Stimulated activated CD8-positive, alpha-beta memory T cell treated with anti-CD3 and anti-CD28 coated beads, Interleukin-2, amount 100 ng/mL, for 1 hour (primary cell): ENCODE data around the gene IRF1.

Experiments
- DNase-seq, 2 donors: peaks; one replicate each; pipeline ENCODE4 v3.0.0-alpha.2; 2020; ENCODE audit warnings: low read depth in 2 of 2

Gene IRF1

DNA sequence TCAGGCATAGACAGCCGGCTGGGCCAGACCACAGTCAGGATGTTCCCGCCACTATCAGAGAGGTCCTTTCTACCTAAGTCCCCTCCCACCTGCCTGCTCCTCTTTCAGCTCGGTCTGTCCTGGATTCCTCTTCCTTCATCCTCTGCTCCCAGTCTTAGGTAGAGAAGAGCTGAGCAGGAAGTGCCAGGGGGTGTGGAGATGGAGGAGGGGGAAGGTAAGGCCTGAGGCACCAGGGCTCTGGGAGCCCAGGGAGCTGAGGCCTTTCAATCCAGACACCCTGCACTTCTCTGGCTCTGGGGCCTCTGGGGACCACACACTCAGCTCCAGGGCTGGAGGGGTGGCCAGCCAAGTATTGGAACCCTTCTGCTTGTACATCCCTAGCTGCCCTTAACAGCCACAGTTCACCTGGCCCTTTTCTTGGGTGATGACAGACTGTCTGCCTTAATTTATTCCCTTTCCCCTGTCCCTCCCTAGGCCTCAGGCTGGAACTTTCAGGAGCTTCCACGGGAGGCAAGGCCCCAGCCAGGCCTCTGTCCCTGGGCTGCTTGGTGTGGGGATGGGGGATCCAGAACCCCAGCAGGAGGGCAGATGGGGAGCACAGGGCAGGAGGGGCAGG lies 15.6 kb downstream of the IRF1 start:
- no peak for DNase-seq

DNA sequence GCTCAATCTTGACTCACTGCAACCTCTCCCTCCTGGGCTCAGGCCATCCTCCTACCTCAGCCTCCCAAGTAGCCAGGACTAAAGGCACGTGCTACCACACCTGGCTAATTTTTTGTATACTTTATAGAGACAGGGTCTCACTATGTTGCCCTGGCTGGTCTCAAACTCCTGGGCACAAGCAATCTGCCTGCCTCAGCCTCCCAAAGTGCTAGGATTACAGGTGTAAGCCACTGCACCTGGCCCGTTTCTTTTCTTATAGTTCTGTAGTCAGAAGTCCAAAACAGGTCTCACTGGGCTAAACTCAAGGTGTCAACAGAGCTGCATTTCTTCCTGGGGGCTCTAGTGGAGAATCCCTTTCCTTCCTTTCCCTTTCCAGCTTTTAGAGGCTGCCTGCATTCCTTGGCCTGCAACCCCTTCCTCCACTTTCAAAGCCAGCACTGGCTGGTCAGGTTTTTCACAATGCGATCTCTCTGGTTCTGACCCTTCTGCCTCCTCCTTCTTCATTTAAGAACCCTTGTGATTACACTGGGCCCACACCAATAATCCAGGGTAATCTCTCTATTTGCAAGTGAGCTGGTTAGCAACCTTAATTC lies 16.3 kb downstream of the IRF1 start:
- DNase-seq = no peak

DNA sequence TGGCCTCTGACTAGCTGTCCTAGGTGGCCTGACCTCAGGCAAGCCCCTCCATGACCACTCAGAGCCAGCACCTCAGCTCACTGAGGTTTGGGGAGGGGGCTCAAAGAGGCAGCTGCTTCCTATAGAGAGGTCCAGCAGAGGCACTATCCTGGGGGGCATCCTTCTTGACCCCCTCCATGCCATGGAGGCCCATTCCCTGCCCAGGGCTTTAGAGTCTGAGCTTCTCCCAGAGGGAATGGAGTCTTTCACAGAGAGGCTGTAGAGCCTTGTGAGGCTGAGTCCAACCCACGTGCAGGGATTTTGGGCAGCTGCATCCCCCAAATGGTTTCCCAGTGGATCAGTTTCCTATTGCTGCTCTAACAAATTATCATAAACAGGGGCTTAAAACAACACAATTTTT lies 16.9 kb downstream of the IRF1 start:
- no peak for DNase-seq

DNA sequence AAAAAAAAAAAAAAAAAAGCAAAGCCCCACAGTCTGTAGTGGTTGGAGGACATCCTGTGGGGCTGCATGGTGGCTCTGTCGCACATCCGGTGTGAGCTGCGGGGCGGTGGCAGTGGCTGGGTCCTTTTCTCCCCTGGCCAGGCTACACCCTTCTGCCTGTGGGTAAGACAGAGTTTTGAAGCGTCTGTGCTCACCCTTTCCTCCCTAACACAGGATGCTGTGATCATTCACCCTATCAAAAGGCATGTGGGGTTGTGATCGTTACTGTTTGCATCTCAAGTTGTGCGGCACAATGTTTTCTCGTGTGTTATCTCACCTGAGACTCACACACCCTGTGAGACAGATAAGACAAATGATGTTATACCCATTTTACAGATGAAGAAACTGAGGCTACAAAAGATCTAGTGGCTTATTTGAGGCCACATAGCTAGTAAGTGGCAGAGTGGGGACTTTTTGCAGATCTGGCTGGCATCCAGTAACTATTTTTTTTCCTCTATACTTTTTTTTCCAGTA lies 17.5 kb downstream of the IRF1 start:
- peak; percentile 67 to 70 for DNase-seq

DNA sequence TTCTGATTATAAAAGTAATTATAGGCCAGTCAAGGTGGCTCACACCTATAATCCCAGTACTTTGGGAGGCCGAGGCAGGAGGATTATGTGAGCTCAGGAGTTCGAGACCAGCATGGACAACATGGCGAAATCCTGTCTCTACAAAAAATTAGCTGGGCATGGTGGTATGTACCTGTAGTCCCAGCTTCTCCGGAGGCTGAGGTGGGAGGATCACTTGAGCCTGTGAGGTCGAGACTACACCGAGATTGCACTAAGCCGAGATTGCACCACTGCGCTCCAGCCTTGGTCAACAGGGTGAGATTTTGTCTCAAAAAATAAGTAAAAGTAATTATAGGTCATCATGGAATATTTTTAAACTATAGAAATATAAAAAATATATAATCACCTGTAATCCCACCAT lies 18.1 kb downstream of the IRF1 start:
- DNase-seq = no peak

DNA sequence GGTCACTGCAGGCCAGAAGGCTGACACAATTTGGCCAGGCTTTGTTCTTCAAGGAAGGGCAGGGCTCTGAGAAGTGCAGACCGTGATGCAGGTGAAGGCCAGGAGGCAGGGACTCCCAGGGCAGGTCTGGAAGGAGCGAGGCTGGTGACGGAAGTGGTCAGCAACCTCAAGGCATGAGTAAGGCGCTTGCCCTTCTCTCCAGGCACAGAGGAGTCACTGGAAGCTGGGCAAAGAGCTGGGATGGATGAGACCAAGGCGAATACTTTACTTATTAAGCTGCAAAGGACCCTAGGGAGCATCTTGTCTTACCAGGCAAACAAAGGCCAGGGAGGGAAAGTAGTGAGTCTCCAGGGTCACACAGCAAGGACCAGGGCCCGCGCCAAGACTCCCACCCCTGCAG lies 18.6 kb downstream of the IRF1 start:
- DNase-seq = no peak

DNA sequence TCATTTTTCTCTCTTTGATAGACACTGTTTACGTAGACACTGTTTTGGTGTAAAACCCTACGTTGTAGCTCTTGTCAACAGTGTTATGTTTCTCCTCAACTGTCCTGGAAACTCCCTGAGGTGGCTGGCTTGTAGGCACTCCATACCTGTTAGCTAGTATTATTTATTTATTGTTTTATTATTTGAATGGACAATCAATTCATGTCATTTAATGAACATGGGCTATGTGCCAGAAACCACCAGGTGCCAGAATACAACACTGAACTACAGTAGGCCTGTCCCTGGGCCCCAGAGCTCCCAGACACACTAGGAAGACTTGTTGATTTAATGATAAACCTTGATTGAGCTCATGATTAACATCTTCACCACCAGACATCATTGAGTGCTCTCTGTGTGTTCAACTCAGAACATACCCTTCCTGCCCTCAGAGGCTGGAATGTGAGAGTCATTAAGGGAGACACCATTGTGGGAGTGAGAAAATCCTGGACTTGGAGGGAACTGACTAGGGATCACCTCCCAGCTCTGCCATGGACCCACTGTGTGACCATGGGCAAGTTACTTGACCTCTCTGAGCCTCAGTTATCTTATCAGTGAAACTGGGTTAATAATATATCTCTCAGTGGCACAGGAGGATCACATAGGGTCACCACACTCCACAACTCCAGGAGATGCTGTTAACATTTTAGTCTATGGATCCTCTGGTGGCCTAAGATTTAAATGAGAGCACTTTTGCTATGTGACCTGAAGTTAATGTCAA lies 19.2 kb downstream of the IRF1 start:
- no peak for DNase-seq

DNA sequence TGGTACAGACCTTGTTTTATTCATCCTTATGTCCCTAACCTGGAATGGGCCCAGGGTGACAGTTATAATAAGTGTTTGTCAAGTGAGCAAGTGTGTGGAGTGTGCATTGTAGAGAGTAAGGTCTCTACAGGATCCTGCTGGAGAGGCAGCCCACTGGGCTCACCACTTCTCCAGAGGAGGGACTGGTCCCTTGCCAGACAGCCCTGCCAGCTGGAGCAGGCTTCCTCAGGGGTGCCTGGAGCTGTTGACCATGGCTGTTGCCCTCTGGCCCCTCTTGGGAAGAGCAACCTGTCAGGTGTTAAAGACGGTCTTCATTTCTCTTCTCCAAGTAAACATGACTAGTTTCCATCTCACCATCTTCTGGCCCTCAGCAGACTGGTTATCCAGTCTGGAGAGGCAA lies 20.0 kb downstream of the IRF1 start:
- no peak for DNase-seq

DNA sequence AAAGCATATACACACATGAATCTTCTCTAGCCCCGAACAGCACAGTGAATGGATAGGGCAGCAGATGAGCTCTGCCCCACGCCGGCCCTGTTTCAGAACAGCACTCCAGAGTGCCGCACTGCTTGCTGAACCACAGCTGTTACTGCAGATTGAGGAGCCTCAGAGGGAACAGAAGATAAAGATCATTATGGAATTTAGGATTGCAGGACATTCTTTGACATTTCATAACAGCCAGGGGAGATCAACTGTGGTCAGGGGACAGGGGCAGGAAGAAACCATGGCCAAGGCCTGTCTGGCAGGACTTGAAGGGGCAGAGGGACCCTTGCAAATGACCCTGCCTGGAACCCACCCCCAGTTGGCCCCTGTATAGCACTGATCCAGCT lies 20.6 kb downstream of the IRF1 start:
- no peak for DNase-seq

DNA sequence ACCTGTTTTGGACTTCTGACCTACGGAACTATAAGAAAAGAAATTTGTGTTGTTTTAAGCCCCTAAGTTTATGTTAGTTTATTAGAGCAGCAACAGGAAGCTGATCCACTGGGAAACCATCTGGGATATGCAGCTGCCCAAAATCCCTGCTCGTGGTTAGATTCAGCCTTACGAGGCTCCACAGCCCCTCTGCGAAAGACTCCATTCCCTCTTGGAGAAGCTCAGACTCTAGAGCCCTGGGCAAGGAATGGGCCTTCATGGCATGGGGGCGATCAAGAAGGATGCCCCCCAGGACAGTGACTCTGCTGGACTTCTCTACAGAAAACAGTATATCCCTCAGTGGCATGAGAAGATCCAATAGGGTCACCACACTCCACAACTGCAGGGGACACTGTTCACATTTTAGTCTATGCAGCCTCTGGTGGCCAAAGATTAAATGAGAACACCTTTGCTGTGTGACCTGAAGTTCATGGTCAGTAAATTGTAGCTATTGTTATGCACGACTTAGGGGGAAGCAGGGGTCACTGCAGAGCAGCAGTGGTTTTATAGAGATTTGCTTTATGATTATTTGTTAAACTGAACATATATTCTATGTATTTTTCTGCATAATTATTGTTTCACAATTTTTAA lies 21.1 kb downstream of the IRF1 start:
- no peak for DNase-seq

DNA sequence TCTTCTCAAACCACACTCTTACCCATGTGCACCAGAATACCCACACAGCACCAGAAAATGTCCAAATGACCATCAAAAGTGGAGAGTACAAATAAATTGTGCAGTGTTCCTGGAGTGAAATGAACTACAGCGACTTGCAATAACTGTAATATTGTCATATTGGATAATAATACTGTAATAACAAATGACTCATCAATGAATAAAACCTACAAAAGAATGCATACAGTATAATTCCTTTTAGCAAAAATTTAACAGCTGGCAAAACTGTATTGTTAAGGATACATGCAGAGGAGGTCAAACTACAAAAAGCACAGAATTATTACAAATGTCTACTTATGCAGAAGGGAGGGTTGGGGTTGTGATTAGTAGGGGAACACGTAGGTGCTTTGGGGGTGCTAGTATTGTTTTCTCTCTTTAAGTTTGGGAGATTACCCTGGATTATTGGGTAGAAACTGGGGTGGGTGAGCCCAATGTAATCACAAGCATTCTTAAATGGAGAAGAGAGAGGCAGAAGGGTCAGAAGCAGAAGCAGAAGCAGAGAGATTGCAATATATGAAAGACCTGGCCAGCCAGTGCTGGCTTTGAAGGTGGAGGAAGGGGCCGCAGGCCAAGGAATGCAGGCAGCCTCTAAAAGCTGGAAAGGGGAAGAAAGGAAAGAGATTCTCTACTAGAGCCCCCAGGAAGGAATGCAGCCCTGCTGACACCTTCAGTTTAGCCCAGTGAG lies 21.8 kb downstream of the IRF1 start:
- DNase-seq = no peak

DNA sequence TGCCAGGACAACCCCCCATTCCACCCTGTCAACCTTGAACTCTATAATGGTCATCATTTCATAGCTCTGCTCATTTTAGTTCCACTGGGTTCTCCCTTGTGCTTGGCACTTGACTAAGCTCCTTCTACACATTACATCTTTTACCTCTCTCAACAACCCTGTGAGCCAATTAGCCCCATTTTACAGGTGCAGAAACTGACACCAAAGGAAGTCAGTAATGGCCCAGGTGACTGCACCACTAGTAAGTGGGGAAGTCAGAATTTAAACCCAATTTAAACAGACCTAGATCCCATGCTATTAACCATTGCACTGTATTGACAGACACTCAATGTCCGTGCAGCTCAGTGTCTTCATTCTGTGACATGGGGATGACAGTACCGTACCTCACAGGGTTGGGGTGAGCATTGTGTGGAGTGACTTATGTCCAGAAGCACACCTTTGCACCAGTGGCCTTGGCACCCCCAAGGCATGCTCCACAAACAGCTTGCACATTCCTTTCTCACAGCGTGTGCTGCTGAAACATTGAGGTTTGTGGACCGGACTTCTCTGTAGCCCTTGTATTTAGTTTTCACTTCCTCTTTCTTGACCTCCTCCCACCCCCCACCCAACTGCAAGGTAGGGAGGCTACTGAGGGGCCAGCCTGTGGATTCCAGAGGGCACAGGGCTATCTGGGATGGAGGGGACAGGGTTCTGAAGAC lies 23.1 kb downstream of the IRF1 start:
- DNase-seq = no peak

DNA sequence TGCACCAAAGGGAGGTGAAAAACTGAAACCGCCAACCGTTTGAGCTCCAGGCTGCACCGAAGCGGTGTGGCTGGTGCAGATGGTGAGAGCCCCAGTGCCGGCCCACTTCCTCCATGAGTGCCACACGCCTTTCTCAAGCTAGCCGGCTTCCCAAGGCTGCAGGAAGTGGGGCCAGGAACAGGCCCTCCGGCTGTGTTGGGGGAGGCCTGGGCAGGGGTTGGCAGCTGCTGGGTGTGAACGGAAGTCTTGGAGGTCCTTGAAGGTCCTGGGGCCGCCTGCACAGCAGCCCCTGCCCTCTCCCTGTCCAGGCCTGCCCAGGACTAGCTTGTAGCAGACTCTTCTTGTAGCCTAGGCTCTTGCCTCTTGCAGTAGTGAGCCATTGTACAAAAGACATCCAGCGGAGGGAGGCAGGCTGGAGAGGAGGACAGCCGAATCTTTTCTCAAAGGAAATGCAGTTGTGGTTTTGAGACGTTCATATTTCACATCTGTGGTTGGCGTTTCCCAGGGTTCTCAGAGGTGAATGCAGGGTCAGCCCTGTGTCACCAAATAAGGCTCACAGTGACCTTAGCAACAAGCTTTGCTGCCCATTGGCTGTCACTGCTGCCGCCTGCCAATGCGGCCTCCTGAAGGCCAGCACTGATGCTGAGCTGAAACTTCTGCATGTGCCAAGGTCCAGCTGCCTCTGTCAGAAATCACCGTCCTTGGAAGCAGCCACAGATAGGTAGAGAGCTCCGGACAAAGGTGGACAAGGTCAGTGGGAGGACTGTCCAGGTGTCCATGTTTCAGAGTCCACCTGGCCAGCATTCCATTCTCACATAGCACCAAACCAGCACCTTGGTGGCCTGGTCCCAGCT lies 23.9 kb downstream of the IRF1 start:
- peak; percentile 40 to 44 for DNase-seq

DNA sequence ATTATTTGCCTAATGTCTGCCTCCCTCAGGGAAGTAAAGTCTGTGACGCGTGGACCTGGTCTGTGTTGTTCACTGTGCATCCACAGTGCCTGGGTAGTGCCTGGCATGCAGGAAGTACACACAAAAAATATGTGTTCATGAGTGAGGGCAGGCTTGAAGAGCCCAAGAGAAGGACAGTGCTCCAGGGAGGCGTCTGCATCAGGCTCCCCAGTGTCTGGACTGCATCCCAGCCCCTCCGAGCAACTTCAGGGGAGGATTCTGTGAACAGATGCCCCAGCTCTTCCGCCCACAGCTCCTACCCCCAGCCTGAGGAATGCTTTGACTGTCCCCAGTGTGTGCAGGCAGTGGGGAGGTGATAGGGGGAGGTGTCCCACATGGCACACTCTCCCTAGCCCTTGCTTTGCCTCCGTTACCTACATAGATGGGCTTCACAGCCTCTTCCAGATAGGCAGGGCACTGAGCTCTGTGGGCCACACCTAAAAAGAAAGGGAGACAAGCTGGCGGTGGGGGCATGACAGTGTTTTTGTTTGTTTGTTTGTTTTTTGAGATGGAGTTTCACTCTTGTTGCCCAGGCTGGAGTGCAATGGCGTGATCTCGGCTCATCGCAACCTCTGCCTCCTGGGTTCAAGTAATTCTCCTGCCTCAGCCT lies 25.4 kb downstream of the IRF1 start:
- DNase-seq = no peak

DNA sequence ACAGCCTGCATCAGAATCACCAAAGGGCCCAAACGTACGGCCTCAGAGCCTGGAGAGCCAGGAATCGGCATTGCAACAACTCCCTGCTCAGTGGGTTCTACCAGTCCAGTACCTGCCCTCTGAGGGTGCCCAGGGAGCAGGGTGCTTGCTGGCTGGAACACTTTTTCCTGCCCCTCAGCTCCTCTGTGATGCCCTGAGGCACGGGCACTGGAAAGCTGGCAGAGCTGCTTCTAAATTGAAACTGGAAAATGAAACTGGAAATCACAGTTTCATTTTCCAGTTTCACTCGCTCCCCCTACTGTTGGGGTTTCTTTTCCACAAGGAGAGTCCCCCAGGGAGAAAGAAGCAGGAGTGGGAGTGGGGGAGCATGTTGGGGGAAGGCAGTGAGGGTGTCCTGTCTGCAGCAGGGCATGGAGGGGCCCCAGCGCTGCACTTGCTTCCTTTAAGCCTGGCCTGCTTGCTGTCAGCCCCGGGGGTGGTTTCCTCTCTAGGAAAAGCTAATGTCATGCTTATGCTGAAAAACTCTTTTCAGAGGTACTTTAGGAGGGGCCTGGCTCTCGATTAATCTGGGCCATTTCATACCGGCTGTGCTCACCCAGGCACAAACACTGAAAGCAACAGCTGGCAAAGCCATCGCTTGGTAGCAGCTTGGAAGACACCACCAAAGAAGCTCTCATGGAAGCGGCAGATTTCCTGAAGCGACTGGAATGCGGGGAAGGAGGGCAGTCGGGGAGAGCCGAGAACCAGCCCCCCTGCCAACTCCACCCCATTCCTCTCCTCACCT lies 26.2 kb downstream of the IRF1 start:
- DNase-seq = no peak

DNA sequence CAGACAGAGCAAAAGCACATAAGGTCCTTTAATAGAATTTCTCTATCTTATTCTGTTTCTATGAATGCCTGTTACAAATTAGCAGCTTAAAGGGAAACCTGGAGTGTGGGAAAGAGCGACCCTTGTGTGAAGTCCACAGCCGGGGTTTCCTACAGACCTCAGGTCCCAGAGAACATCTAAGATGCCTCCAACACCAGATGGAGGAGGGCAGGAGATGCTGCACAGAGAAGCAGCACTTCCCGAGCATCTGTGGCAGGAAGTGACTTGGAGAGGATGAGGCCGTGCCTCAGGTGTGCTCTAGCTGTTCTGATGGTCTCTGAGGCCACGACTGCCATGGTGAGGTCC lies 26.8 kb downstream of the IRF1 start:
- no peak for DNase-seq

DNA sequence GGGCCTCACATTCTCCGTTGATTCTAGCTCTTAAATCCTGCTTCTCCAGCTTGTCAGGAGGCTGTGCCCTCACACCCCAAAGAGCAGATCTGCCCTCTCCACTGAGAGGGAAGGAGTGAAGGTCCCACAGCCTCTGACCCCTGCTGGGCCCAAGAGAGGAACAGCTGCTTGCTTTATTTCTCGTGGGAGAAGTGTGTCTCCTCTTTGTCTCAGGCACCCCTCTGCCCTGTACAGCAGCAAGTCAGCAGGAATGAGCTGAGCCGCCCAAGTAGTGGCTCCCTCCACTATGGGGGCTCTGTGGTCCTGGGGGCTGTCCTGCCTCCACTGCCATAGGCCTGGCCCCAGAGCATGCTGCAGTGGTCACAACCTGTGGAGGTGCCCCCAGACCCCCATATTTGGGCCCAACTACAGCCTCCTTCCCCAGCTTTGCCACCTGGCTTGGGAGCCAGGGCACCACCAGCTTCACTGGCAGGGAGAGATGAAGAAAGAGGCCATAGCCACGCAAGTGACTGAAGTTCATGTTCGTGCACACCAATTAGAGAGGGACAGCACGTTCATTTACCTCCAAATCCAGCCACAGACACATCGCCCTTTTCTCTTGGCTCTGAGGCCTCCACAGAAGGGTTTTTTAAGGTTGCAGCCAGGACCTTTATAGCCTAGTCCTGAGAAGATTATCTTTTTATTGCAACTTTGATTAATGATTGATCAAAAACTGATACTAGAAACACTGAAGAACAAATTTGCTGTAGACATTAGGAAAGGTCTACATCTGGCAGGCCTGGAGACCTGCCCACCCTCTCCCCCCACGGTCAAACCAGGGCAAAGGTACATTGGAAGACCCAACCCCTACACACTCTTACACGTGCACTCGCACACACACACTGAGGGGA lies 27.5 kb downstream of the IRF1 start:
- DNase-seq = no peak

DNA sequence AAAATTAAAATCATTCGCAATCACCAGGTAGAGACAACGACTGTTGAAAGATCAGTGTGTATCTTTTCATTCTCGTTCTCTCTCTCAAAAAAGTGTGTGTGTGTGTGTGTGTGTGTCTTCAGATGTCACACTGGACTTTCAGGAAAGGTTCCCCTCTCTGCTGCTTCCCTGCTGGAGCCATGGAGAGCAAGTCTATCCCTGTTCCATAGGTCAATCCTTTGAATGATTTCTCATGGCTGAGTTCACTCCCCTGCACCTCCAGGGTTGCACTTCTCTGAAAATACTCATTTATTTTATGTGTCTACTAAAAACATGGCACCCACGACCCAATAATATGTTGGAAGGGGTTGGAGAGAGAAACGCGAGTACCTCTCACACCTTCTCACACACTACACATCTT lies 28.2 kb downstream of the IRF1 start:
- DNase-seq = no peak
